ENCODE results near the gene SMPD4.
"Not testable (repeated sequence)": the region's sequence is repeated elsewhere in the genome, so short reads cannot be mapped to it uniquely, and the experiment has no call there.

DNA sequence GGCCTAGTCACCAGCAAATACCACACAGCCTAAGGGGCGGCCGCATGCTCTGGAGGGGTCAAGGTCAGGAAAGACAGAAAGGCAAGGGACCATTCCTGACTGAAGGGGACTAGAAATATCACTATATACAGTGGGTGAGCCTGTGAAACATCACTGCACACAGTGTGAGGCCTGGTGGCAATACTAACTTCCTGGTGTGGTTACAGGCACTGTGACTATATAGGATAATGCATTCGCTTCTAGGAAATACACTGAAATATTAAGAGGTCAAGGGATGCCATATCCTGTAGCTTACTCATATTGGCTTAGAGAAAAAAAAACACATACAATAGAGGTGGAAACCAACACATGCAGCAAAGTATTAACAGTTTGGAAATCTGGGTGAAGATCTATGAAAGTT, 12.2 kb downstream of the SMPD4 start:
- TF ChIP-seq, protein P1, sequence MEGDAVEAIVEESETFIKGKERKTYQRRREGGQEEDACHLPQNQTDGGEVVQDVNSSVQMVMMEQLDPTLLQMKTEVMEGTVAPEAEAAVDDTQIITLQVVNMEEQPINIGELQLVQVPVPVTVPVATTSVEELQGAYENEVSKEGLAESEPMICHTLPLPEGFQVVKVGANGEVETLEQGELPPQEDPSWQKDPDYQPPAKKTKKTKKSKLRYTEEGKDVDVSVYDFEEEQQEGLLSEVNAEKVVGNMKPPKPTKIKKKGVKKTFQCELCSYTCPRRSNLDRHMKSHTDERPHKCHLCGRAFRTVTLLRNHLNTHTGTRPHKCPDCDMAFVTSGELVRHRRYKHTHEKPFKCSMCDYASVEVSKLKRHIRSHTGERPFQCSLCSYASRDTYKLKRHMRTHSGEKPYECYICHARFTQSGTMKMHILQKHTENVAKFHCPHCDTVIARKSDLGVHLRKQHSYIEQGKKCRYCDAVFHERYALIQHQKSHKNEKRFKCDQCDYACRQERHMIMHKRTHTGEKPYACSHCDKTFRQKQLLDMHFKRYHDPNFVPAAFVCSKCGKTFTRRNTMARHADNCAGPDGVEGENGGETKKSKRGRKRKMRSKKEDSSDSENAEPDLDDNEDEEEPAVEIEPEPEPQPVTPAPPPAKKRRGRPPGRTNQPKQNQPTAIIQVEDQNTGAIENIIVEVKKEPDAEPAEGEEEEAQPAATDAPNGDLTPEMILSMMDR (IDR thresholded peaks at IDR 0.05), result not testable (repeated sequence)
- TF ChIP-seq POLR2A (IDR thresholded peaks at IDR 0.05), result not testable (repeated sequence)

Measured in esophagus squamous epithelium (tissue), 4 donors.